ENCODE measurements around the gene SMIM33.
"Not testable (repeated sequence)": the region's sequence is repeated elsewhere in the genome, so short reads cannot be mapped to it uniquely, and the experiment has no call there.

The SMIM33 gene

GRCh38 chr5:139457241-139457640 is 13.6 kb upstream of the SMIM33 start:
- DNase-seq (ENCODE audit: low spot score) = no peak

GRCh38 chr5:139457653-139458306 is 13.0 kb upstream of the SMIM33 start:
- DNase-seq (ENCODE audit: low spot score) = no peak

- peak; percentile 90 for DNase-seq (ENCODE audit: low spot score)
Observed at GRCh38 chr5:139458580-139459407, 12.0 kb upstream of the SMIM33 start.

- DNase-seq (ENCODE audit: low spot score) = no peak
Observed at GRCh38 chr5:139459451-139459934, 11.3 kb upstream of the SMIM33 start.

- DNase-seq (ENCODE audit: low spot score) = no peak
Observed at GRCh38 chr5:139460455-139460854, 10.3 kb upstream of the SMIM33 start.

GRCh38 chr5:139461176-139461575 is 9.6 kb upstream of the SMIM33 start:
- no peak for DNase-seq (ENCODE audit: low spot score)

GRCh38 chr5:139461698-139462097 is 9.1 kb upstream of the SMIM33 start:
- no peak for DNase-seq (ENCODE audit: low spot score)

- no peak for DNase-seq (ENCODE audit: low spot score)
Observed at GRCh38 chr5:139462586-139463276, 8.1 kb upstream of the SMIM33 start, which contains the start of gene ECSCR. ECSCR (minus strand) TSS chr5:139462743; CDS start chr5:139462670, 73 bp downstream.

- no peak for DNase-seq (ENCODE audit: low spot score)
Observed at GRCh38 chr5:139468421-139468931, 2.3 kb upstream of the SMIM33 start.

GRCh38 chr5:139472386-139473030 is 1.7 kb downstream of the SMIM33 start:
- no peak for DNase-seq (ENCODE audit: low spot score)

GRCh38 chr5:139473105-139473504 is 2.3 kb downstream of the SMIM33 start:
- DNase-seq (ENCODE audit: low spot score) = no peak

- no peak for DNase-seq (ENCODE audit: low spot score)
Observed at GRCh38 chr5:139473565-139473964, 2.8 kb downstream of the SMIM33 start.

GRCh38 chr5:139474890-139475791 is 4.3 kb downstream of the SMIM33 start:
- DNase-seq (ENCODE audit: low spot score) = peak; percentile 52

GRCh38 chr5:139475865-139476617 is 5.2 kb downstream of the SMIM33 start:
- DNase-seq (ENCODE audit: low spot score) = no peak

GRCh38 chr5:139478657-139479423 is 8.0 kb downstream of the SMIM33 start:
- DNase-seq (ENCODE audit: low spot score) = not testable (repeated sequence)

- not testable (repeated sequence) for DNase-seq (ENCODE audit: low spot score)
Observed at GRCh38 chr5:139479729-139480128, 8.9 kb downstream of the SMIM33 start.

- DNase-seq (ENCODE audit: low spot score) = peak; percentile 48
Observed at GRCh38 chr5:139481122-139481533, 10.3 kb downstream of the SMIM33 start.

GRCh38 chr5:139481580-139482049 is 10.8 kb downstream of the SMIM33 start:
- peak; percentile 31 for DNase-seq (ENCODE audit: low spot score)

Data from CD4-positive, alpha-beta T cell treated with Interleukin-6 at 100 ng/mL for 8 hours (primary cell).